Ascending aorta (tissue), 2 donors: ENCODE measurements around the gene SURF2. TPM values are rescaled to one million over a fixed set of nuclear protein-coding genes. Genes with fewer than 3 reads are reported as not detected.
A peak's percentile ranks its signal among the peaks of the same experiment; 100 is the strongest.
"Not testable (repeated sequence)": the region's sequence is repeated elsewhere in the genome, so short reads cannot be mapped to it uniquely, and the experiment has no call there.

Experiments
- DNase-seq, 2 donors: peaks; one replicate each; pipeline ENCODE4 v3.0.0-alpha.2; 2019; ENCODE audit warnings: low spot score in 2 of 2
- H3K27ac ChIP-seq, 2 donors: fragments of 200-600 bp; sonication (generic); one replicate each; pipeline ENCODE4 v1.5.1; 2016 to 2017; ENCODE audit warnings: mild to moderate bottlenecking in 1 of 2
- H3K27me3 ChIP-seq: fragments of 200-600 bp; sonication (generic); one replicate; pipeline ENCODE4 v1.5.1; 2017
- H3K36me3 ChIP-seq, 2 donors: fragments of 200-600 bp; sonication (generic); one replicate each; pipeline ENCODE4 v1.5.1; 2016
- H3K4me1 ChIP-seq, 2 donors: fragments of 200-600 bp; sonication (generic); one replicate each; pipeline ENCODE4 v1.5.1; 2016 to 2017; ENCODE audit warnings: mild to moderate bottlenecking in 1 of 2
- H3K4me3 ChIP-seq, 2 donors: fragments of 200-600 bp; sonication (generic); one replicate each; pipeline ENCODE4 v1.5.1; 2016 to 2017; ENCODE audit warnings: mild to moderate bottlenecking in 1 of 2
- H3K9me3 ChIP-seq, 2 donors: fragments of 200-600 bp; sonication (generic); one replicate each; pipeline ENCODE4 v1.5.1; 2016
- intact Hi-C: fragments of 100-400 bp; cut with DNase I; formaldehyde crosslinking; loops from one replicate; pipeline ENCODE4 v1.15.1; 2023
- total RNA-seq: library from RNA; depleted of rRNA; stranded (reverse); fragments of >200 nt; gene quantifications from one replicate; pipeline ENCODE4 v1.1.0, GENCODE V29; 2016
- TF ChIP-seq, protein P1 (sequence below), 3 experiments: fragments of 200-600 bp in 2 of 3; fragments of 450-650 bp in 1 of 3; sonication (generic) in 2 of 3; IDR thresholded peaks; one replicate each; pipeline ENCODE4 v1.5.1; 2016 to 2019; ENCODE audit warnings: antibody characterized with exemption in 3 of 3, mild to moderate bottlenecking in 1 of 3, moderate library complexity in 1 of 3

The SURF2 gene
- total RNA-seq, 1 donor from 2014 or later: 4.4 TPM

DNA sequence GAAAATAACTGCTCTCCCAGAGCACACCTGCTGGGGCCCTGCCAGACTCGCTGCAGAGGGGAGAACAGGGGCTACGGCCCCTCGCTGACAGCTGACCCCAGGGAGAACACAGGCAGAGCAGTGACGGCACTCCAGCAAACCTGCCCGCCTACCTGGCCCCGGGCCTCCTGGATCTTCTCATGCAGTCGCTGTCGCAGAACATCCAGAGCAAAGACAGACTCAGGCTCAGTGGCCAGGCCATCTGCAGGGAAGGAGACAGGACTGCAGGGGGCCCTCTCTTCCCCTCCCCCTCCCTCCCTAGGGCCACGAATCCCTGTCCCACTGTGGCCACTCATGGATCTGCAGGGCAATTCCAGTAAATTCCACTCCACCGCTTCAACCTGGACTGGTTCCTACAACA is 22.8 kb upstream of the SURF2 start:
- intact Hi-C loops: no loop called here
- peaks cover 11 to 19% of the 10 kb centered on the region in 2 donors for H3K4me1 ChIP-seq
- no peaks in the 10 kb centered on the region for H3K9me3 ChIP-seq
- DNase-seq: peak in 1 of 2 donors; percentile 51
- H3K27me3 ChIP-seq: no peaks in the 10 kb centered on the region
- H3K27ac ChIP-seq: no peak overlapping the region
- no peak overlapping the region for H3K4me3 ChIP-seq
- TF ChIP-seq, protein P1, sequence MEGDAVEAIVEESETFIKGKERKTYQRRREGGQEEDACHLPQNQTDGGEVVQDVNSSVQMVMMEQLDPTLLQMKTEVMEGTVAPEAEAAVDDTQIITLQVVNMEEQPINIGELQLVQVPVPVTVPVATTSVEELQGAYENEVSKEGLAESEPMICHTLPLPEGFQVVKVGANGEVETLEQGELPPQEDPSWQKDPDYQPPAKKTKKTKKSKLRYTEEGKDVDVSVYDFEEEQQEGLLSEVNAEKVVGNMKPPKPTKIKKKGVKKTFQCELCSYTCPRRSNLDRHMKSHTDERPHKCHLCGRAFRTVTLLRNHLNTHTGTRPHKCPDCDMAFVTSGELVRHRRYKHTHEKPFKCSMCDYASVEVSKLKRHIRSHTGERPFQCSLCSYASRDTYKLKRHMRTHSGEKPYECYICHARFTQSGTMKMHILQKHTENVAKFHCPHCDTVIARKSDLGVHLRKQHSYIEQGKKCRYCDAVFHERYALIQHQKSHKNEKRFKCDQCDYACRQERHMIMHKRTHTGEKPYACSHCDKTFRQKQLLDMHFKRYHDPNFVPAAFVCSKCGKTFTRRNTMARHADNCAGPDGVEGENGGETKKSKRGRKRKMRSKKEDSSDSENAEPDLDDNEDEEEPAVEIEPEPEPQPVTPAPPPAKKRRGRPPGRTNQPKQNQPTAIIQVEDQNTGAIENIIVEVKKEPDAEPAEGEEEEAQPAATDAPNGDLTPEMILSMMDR (IDR thresholded peaks at IDR 0.05): no peak
- peaks cover 37 to 42% of the 10 kb centered on the region in 2 donors for H3K36me3 ChIP-seq

DNA sequence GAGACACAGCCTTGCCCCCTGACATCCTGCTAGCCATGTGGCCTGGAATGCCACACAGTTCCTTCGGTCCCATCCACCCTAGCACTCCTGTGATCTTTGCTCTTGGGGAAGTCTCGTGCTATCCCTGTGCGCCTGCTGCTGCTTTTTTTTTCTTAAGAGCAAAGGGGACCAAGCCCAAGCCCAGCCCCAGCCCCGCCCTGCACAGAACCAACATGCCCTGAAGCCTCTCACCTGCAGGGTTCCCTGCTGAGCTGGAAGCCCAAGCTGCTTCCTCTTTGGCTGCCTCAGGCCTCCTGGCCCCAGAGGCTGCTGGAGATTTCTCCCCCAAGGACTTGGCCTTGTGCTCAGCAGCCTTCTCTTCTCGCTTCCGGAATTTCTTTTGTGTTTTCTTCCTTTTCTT is 22.2 kb upstream of the SURF2 start:
- intact Hi-C loops: no loop called here
- no peaks in the 10 kb centered on the region for H3K27me3 ChIP-seq
- no peak overlapping the region for H3K27ac ChIP-seq
- H3K4me1 ChIP-seq: peaks cover 11 to 19% of the 10 kb centered on the region in 2 donors
- TF ChIP-seq, protein P1 (IDR thresholded peaks at IDR 0.05): no peak
- H3K36me3 ChIP-seq: peaks cover 37 to 45% of the 10 kb centered on the region in 2 donors
- H3K9me3 ChIP-seq: no peaks in the 10 kb centered on the region
- DNase-seq: no peak
- H3K4me3 ChIP-seq: no peak overlapping the region

GRCh38 chr9:133334888-133335287 is 21.5 kb upstream of the SURF2 start:
- DNase-seq, H3K27me3 ChIP-seq, H3K27ac ChIP-seq, H3K9me3 ChIP-seq: not testable (repeated sequence)
- intact Hi-C loops: loop anchor here (5.0 kb wide), 1 partner anchor 303 kb away; the partner anchor contains the start of gene GTF3C5
- Histone ChIP-seq H3K4me3 (peak overlapping the region; percentile 80 to 91), H3K36me3 (peaks cover 37 to 52% of the 10 kb centered on the region in 2 donors), H3K4me1 (peaks cover 11 to 19% of the 10 kb centered on the region in 2 donors)

DNA sequence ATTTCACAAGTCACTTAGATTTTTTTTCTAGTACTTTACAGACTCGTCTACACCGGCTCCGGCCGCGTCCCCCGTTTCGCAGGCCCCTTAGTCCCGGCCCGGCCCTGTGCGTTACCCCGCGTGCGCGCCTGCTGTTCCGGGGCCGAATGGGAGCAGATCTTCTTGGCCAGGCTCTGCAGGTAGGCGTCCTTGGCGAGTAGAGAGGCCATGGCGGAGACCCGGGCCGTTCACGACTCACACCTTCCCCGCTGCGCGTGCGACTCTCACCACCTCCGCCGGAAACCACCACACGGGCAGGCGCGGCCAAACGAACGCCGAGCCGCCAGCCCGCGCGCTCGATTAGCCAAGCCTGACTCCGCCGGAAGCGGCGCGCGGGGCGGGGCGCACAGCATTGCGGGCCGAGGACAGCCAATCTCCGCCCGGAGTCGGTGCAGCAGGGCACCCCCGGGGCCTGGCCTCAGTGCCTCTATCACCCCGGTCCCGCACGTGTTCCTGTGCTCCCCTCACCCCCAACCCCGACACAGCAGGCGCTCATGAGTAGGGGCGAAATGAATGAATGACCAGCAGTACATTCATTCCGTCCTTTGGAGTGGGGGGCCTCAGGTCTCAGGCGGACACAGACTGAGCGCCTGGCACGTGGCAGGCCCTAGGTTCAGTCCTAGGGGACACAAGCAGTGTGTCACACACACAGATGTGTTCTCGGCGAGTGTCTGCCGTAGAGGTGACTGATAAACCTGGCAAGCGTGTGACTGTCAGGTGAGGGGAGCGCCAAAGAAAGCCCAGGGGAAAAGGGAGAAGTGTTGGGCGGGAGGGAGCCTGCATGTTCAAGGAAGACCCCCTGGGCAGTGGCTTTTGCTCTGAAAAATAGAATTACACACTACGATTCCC is 20.2 kb upstream of the SURF2 start, which contains the start of gene SURF6:
SURF6 (minus strand) TSS at position 265 of the 888 bp plus-strand sequence; CDS start at position 209, 56 bp downstream.
- Histone ChIP-seq H3K27me3 (no peaks in the 10 kb centered on the region), H3K9me3 (no peaks in the 10 kb centered on the region), H3K27ac (peak within 1 kb of the TSS; percentile 50 to 57), H3K36me3 (peaks cover 38 to 56% of the 10 kb centered on the region in 2 donors), H3K4me3 (peak within 1 kb of the TSS; percentile 80 to 91), H3K4me1 (peaks cover 11 to 19% of the 10 kb centered on the region in 2 donors)
- TF ChIP-seq, protein P1 (IDR thresholded peaks at IDR 0.05): no peak
- intact Hi-C loops: loop anchor here (1.0 to 5.0 kb wide), 5 partner anchors 12 to 689 kb away; partner anchors contain the start of genes BRD3OS, GTF3C5, MED22 and RPL7A
- DNase-seq: peak; percentile 46 to 93

DNA sequence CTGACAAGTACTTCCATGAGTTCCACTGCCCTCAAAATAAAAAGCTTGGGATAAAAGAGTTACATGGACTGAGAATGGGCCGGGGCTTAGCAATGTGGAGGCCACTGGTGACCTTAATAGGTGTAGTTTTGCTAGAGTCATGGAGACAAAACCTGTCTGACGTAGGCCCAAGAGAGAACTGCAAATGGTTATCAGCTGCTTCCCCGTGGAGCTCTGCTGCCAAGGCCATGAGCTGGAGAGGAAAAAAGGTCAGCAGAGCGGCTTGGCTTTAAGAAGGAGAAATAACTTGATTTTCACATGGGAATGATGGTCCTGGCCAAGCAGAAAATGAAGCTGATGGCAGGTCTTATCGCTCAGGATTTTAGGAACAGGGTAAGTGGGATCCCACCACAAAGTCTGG is 16.7 kb upstream of the SURF2 start:
- DNase-seq: no peak
- Histone ChIP-seq H3K27ac (no peak overlapping the region), H3K4me3 (no peak overlapping the region), H3K9me3 (no peaks in the 10 kb centered on the region), H3K4me1 (peaks cover 11 to 15% of the 10 kb centered on the region in 2 donors), H3K36me3 (peaks cover 38 to 58% of the 10 kb centered on the region in 2 donors), H3K27me3 (no peaks in the 10 kb centered on the region)
- intact Hi-C loops: loop anchor here (5.0 to 10.0 kb wide), 2 partner anchors 307 to 985 kb away; partner anchors contain the start of genes GTF3C5 and SETX
- TF ChIP-seq, protein P1 (IDR thresholded peaks at IDR 0.05): no peak

DNA sequence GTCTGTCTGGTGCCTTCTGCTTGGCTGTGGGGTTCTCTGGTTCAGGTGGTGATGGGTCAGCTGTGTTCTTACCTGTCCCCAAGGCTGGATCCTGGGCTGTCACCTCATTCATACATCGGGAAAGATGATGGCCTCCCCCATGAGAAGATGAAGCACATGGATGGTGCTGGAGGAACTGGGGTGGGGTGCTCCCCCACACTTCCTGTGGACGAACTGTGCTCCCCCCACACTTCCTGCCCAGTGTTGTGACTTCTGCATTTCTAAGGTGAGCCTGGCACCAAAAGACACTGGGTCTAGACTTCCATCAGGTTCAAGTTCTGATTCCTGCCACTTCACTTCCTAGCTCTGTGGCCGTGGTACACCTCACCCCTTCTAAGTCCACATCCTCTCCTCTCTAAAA is 16.1 kb upstream of the SURF2 start:
- H3K27me3 ChIP-seq: no peaks in the 10 kb centered on the region
- TF ChIP-seq, protein P1 (IDR thresholded peaks at IDR 0.05): no peak
- H3K36me3 ChIP-seq: peaks cover 40 to 64% of the 10 kb centered on the region in 2 donors
- H3K27ac ChIP-seq: peak overlapping the region in 1 of 2 donors; percentile 9
- H3K4me3 ChIP-seq: no peak overlapping the region
- DNase-seq: no peak
- H3K4me1 ChIP-seq: peaks cover 5 to 9% of the 10 kb centered on the region in 2 donors
- intact Hi-C loops: loop anchor here (10.0 kb wide), 1 partner anchor 985 kb away; the partner anchor contains the start of gene SETX
- H3K9me3 ChIP-seq: no peaks in the 10 kb centered on the region
